Kasumi-1 (cell line): Measurements from ENCODE around the gene PLA2G3.
A peak's percentile ranks its signal among the peaks of the same experiment; 100 is the strongest.

ENCODE experiments used
- DNase-seq, 2 experiments: peaks; one replicate each; lab custom pipeline; 2025; lab: John Stamatoyannopoulos, UW

Gene PLA2G3

GRCh38 chr22:31085928-31086327, 54.4 kb downstream of the PLA2G3 start:
- no peak for DNase-seq

- DNase-seq: peak; percentile 60 to 66
Measured at GRCh38 chr22:31085493-31085824, 54.8 kb downstream of the PLA2G3 start.

GRCh38 chr22:31084811-31085492, 55.4 kb downstream of the PLA2G3 start:
- DNase-seq: peak; percentile 77 to 80
